Measurements from ENCODE around the gene TUB. TPM values are rescaled to one million over a fixed set of nuclear protein-coding genes. Genes with fewer than 3 reads are reported as not detected.

Gene TUB
- total and polyA plus RNA-seq, 2 donors (not counting 1 experiment from before 2014, with no cell fraction given): 0.06 to 0.10 TPM

- no peaks in the 10 kb centered on the region for H3K36me3 ChIP-seq (replicated peaks in 1 of 2; ENCODE audit: control extremely low read depth in 1 of 2, control insufficient read depth in 1 of 2, extremely low read depth in 1 of 2, insufficient read depth in 2 of 2, low read length in 1 of 2)
- no peaks in the 10 kb centered on the region for H3K9me3 ChIP-seq (ENCODE audit: control extremely low read depth in 1 of 3, control insufficient read depth in 2 of 3, insufficient read depth in 1 of 3, low read length in 2 of 3)
- ATAC-seq (ENCODE audit: low read depth): no peak
- intact Hi-C loops (cut with micrococcal nuclease): loop anchor here (2.0 kb wide), 1 partner anchor 177 kb away; no protein-coding TSS in a partner anchor
- no peak overlapping the region for H3K4me3 Mint-ChIP-seq
- H3K79me2 ChIP-seq (ENCODE audit: control insufficient read depth, insufficient read depth, low read length): no peaks in the 10 kb centered on the region
- CTCF ChIA-PET: interaction anchor here (0.6 to 1.4 kb wide), 3 partner anchors 25 to 428 kb away, joined by 3 to 8 read pairs (median 3); no protein-coding TSS in a partner anchor
- DNase-seq: no peak
- no peak overlapping the region for H3K9ac ChIP-seq (ENCODE audit: low read length)
- WGBS (ENCODE audit: insufficient coverage): 80% methylated on average over 30 of the region's 32 CpGs
- peaks cover 0 to 8% of the 10 kb centered on the region in 2 donors for H3K4me1 ChIP-seq (ENCODE audit: control insufficient read depth in 2 of 2, insufficient read depth in 2 of 2, low read length in 2 of 2)
- H3K9me3 Mint-ChIP-seq (ENCODE audit: insufficient read depth): no peaks in the 10 kb centered on the region
- no peak overlapping the region for H3K27ac ChIP-seq (ENCODE audit: low read length in 2 of 2)
- no peak overlapping the region for H3K4me2 ChIP-seq (replicated peaks; ENCODE audit: low read depth, low read length, poor library complexity, severe bottlenecking)
- H4K20me1 ChIP-seq (ENCODE audit: control insufficient read depth, insufficient read depth, low read length, poor library complexity, severe bottlenecking): no peaks in the 10 kb centered on the region
- H3K4me1 Mint-ChIP-seq: peaks cover 6% of the 10 kb centered on the region
- POLR2A ChIA-PET: no interaction called here
- H3K27me3 ChIP-seq (replicated peaks in 1 of 4; ENCODE audit: control extremely low read depth in 1 of 4, control insufficient read depth in 3 of 4, insufficient read depth in 4 of 4, low read length in 3 of 4): peaks cover 0 to 31% (median 9%) of the 10 kb centered on the region in 4 experiments
- no peak overlapping the region for H3K4me3 ChIP-seq (ENCODE audit: control extremely low read depth in 1 of 5, extremely low read depth in 1 of 5, insufficient read depth in 1 of 5, low read depth in 2 of 5, low read length in 4 of 5)
- H2AFZ ChIP-seq (ENCODE audit: insufficient read depth, low read depth, low read length, poor library complexity, severe bottlenecking): no peak overlapping the region
- TF ChIP-seq EZH2 (IDR thresholded peaks at IDR 0.05; ENCODE audit: borderline replicate concordance, insufficient read depth, low read depth, low read length, poor library complexity, severe bottlenecking) (no peak), CTCF (IDR thresholded peaks at IDR 0.05) (no peak)
- H3K27me3 Mint-ChIP-seq: peaks cover 38% of the 10 kb centered on the region
- H3K27ac Mint-ChIP-seq: no peak overlapping the region
Observed at GRCh38 chr11:8031248-8032115, 49.5 kb upstream of the TUB start.

- ChIA-PET CTCF (interaction anchor here (0.9 to 3.6 kb wide), 8 partner anchors 14 to 537 kb away, joined by 3 to 85 read pairs (median 8); no protein-coding TSS in a partner anchor), POLR2A (no interaction called here)
- Mint-ChIP-seq H3K9me3 (ENCODE audit: insufficient read depth) (no peaks in the 10 kb centered on the region), H3K4me1 (peaks cover 6% of the 10 kb centered on the region), H3K4me3 (no peak overlapping the region), H3K27me3 (peaks cover 38% of the 10 kb centered on the region), H3K27ac (no peak overlapping the region)
- no peak overlapping the region for H3K27ac ChIP-seq (ENCODE audit: low read length in 2 of 2)
- intact Hi-C loops (cut with micrococcal nuclease): loop anchor here (2.0 kb wide), 1 partner anchor 177 kb away; no protein-coding TSS in a partner anchor
- no peaks in the 10 kb centered on the region for H3K36me3 ChIP-seq (replicated peaks in 1 of 2; ENCODE audit: control extremely low read depth in 1 of 2, control insufficient read depth in 1 of 2, extremely low read depth in 1 of 2, insufficient read depth in 2 of 2, low read length in 1 of 2)
- no peaks in the 10 kb centered on the region for H4K20me1 ChIP-seq (ENCODE audit: control insufficient read depth, insufficient read depth, low read length, poor library complexity, severe bottlenecking)
- H2AFZ ChIP-seq (ENCODE audit: insufficient read depth, low read depth, low read length, poor library complexity, severe bottlenecking): no peak overlapping the region
- no peaks in the 10 kb centered on the region for H3K79me2 ChIP-seq (ENCODE audit: control insufficient read depth, insufficient read depth, low read length)
- WGBS (ENCODE audit: insufficient coverage): 93% methylated on average over 5 of the region's 10 CpGs
- TF ChIP-seq CTCF (IDR thresholded peaks at IDR 0.05) (no peak), EZH2 (IDR thresholded peaks at IDR 0.05; ENCODE audit: borderline replicate concordance, insufficient read depth, low read depth, low read length, poor library complexity, severe bottlenecking) (no peak)
- no peak overlapping the region for H3K9ac ChIP-seq (ENCODE audit: low read length)
- H3K4me3 ChIP-seq (ENCODE audit: control extremely low read depth in 1 of 5, extremely low read depth in 1 of 5, insufficient read depth in 1 of 5, low read depth in 2 of 5, low read length in 4 of 5): no peak overlapping the region
- peaks cover 0 to 8% of the 10 kb centered on the region in 2 donors for H3K4me1 ChIP-seq (ENCODE audit: control insufficient read depth in 2 of 2, insufficient read depth in 2 of 2, low read length in 2 of 2)
- DNase-seq (no peak), ATAC-seq (ENCODE audit: low read depth) (no peak)
- peaks cover 0 to 31% (median 9%) of the 10 kb centered on the region in 4 experiments for H3K27me3 ChIP-seq (replicated peaks in 1 of 4; ENCODE audit: control extremely low read depth in 1 of 4, control insufficient read depth in 3 of 4, insufficient read depth in 4 of 4, low read length in 3 of 4)
- no peaks in the 10 kb centered on the region for H3K9me3 ChIP-seq (ENCODE audit: control extremely low read depth in 1 of 3, control insufficient read depth in 2 of 3, insufficient read depth in 1 of 3, low read length in 2 of 3)
- no peak overlapping the region for H3K4me2 ChIP-seq (replicated peaks; ENCODE audit: low read depth, low read length, poor library complexity, severe bottlenecking)
Observed at GRCh38 chr11:8032122-8032521, 48.9 kb upstream of the TUB start.

Data from B cell (primary cell).